ENCODE results near the gene HIRA.

Gene HIRA

GRCh38 chr22:19430890-19431541 is 517 bp downstream of the HIRA start:
- TF ChIP-seq CTCF (conservative IDR thresholded peaks at IDR 0.05; ENCODE audit: low read depth, low read length), result peak; percentile 34
- H3K4me3 ChIP-seq (ENCODE audit: low read length), result peak overlapping the region; percentile 85
- no peak for DNase-seq (ENCODE audit: low read depth)

GRCh38 chr22:19429950-19430889 is 1.3 kb downstream of the HIRA start:
- TF ChIP-seq CTCF (conservative IDR thresholded peaks at IDR 0.05; ENCODE audit: low read depth, low read length), result no peak
- DNase-seq (ENCODE audit: low read depth), result no peak
- peak overlapping the region; percentile 85 for H3K4me3 ChIP-seq (ENCODE audit: low read length)

- TF ChIP-seq CTCF (conservative IDR thresholded peaks at IDR 0.05; ENCODE audit: low read depth, low read length), result no peak
- DNase-seq (ENCODE audit: low read depth), result no peak
- H3K4me3 ChIP-seq (ENCODE audit: low read length), result no peak overlapping the region
Measured at GRCh38 chr22:19424186-19424500, 7.4 kb downstream of the HIRA start.

GRCh38 chr22:19422440-19423301 is 8.9 kb downstream of the HIRA start:
- no peak for TF ChIP-seq CTCF (conservative IDR thresholded peaks at IDR 0.05; ENCODE audit: low read depth, low read length)
- H3K4me3 ChIP-seq (ENCODE audit: low read length), result no peak overlapping the region
- DNase-seq (ENCODE audit: low read depth), result no peak

- no peak for TF ChIP-seq CTCF (conservative IDR thresholded peaks at IDR 0.05; ENCODE audit: low read depth, low read length)
Measured at GRCh38 chr22:19420321-19420720, 11.2 kb downstream of the HIRA start.

GRCh38 chr22:19419464-19420178 is 11.9 kb downstream of the HIRA start:
- no peak for TF ChIP-seq CTCF (conservative IDR thresholded peaks at IDR 0.05; ENCODE audit: low read depth, low read length)
- H3K4me3 ChIP-seq (ENCODE audit: low read length), result no peak overlapping the region
- no peak for DNase-seq (ENCODE audit: low read depth)

More at GRCh38 chr22:19420321-19420720, 11.2 kb downstream of the HIRA start:
- no peak overlapping the region for H3K4me3 ChIP-seq (ENCODE audit: low read length)
- no peak for DNase-seq (ENCODE audit: low read depth)
